ENCODE data around the gene MED31.

DNA sequence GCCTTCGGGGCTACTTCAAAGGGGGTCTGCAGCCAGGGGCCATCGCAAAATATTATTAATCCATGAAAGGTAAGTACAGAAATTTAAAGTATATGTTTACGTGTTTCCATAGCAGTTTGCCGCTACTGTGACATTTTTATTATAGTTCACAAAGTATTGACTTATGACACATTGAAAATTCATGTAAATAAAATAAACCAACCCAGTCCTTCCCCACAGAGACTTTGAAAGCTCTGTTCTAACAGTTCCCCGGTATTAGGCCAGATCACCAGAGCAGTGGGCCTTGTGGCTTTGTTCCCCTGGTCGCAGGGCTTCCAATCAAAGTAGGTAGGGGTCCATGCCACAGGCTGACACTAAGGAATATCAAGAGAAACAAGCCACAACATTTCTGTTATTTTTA is 24.8 kb downstream of the MED31 start:
- TF ChIP-seq GATA2 (IDR thresholded peaks at IDR 0.05; ENCODE audit: low read depth, low read length) = no peak
- no peak for TF ChIP-seq GATA3 (IDR thresholded peaks at IDR 0.05; ENCODE audit: low read depth, low read length)

All from SH-SY5Y (cell line).